Endothelial cell of umbilical vein (primary cell): Measurements from ENCODE around the gene DMD. TPM values are rescaled to one million over a fixed set of nuclear protein-coding genes. Genes with fewer than 3 reads are reported as not detected.

Experiments used
- BruUV-seq: library from RNA; stranded (reverse); fragments of 400-500 nt; replicated peaks from 2 replicates; lab custom pipeline; 2021; lab: Mats Ljungman, UMichigan
- CTCF ChIA-PET: fragments of 300-600, 350-600 bp; sonication (Branson Sonifier 250); formaldehyde crosslinking; loops from one replicate; lab custom pipeline; 2021; ENCODE audit warnings: antibody characterized with exemption, inconsistent platforms; lab: Charles Lee
- POLR2A ChIA-PET: fragments of 300-600, 350-600 bp; sonication (Branson Sonifier 250); formaldehyde crosslinking; loops from one replicate; lab custom pipeline; 2021; ENCODE audit warnings: antibody characterized with exemption, inconsistent platforms; lab: Charles Lee
- DNase-seq: peaks from one replicate; pipeline ENCODE4 v3.0.0-alpha.2; 2011; ENCODE audit warnings: low read depth, low spot score
- FAIRE-seq: peaks from 2 replicates; lab custom pipeline; 2011; peaks lifted over from hg19 to GRCh38; lab: Jason Lieb, UNC
- H2AFZ ChIP-seq: 2 replicates; pipeline ENCODE4 v1.6.0; 2012; ENCODE audit warnings: low read depth, low read length, control low read depth, inconsistent platforms
- H3K27ac ChIP-seq: 2 replicates; pipeline ENCODE4 v1.5.1; 2011; ENCODE audit warnings: low read depth, mild to moderate bottlenecking, control low read depth, low read length, moderate library complexity; ENCODE audit not compliant: insufficient read depth
- H3K27me3 ChIP-seq, 2 experiments: 2 replicates each; pipeline versions ENCODE4 v1.6.0 to v1.6.1; 2011; ENCODE audit warnings: low read length in 2 of 2, mixed read lengths in 1 of 2; ENCODE audit not compliant: control insufficient read depth in 2 of 2, insufficient read depth in 2 of 2
- H3K36me3 ChIP-seq, 2 experiments: 2 replicates in 1 of 2; 3 replicates in 1 of 2; pipeline ENCODE4 v1.5.1; 2011; ENCODE audit warnings: low read length in 2 of 2, mild to moderate bottlenecking in 1 of 2, moderate library complexity in 1 of 2; ENCODE audit not compliant: control insufficient read depth in 2 of 2, insufficient read depth in 2 of 2; ENCODE audit errors: extremely low read depth in 1 of 2
- H3K4me1 ChIP-seq: 3 replicates; pipeline ENCODE4 v1.5.1; 2011; ENCODE audit warnings: mild to moderate bottlenecking, low read length; ENCODE audit not compliant: control insufficient read depth, insufficient read depth; ENCODE audit errors: extremely low read depth
- H3K4me2 ChIP-seq: 2 replicates; pipeline ENCODE4 v1.6.1; 2011; ENCODE audit warnings: low read length, control low read depth, mixed read lengths; ENCODE audit not compliant: insufficient read depth
- H3K4me3 ChIP-seq, 3 experiments: fragments of 200-600 bp in 1 of 3; sonication (generic), shearing (Covaris generic) in 1 of 3; replicated peaks in 1 of 3; 2 replicates each; pipeline ENCODE4 v1.5.1; 2011 to 2016; ENCODE audit warnings: control low read depth in 3 of 3, low read length in 3 of 3, mild to moderate bottlenecking in 2 of 3, inconsistent platforms in 1 of 3, low read depth in 1 of 3, moderate library complexity in 1 of 3; ENCODE audit not compliant: insufficient read depth in 1 of 3
- H3K79me2 ChIP-seq: 2 replicates; pipeline ENCODE4 v1.6.0; 2012; ENCODE audit warnings: low read length, inconsistent platforms; ENCODE audit not compliant: control insufficient read depth, insufficient read depth
- H3K9ac ChIP-seq: replicated peaks from 2 replicates; pipeline ENCODE3; 2011; ENCODE audit warnings: low read length, control low read depth; ENCODE audit not compliant: insufficient read depth; ENCODE audit errors: extremely low read depth
- H3K9me1 ChIP-seq: replicated peaks from 3 replicates; pipeline ENCODE4 v1.6.0; 2011; ENCODE audit warnings: mild to moderate bottlenecking, low read length; ENCODE audit not compliant: control insufficient read depth, insufficient read depth; ENCODE audit errors: extremely low read depth
- H3K9me3 ChIP-seq: replicated peaks from 2 replicates; pipeline ENCODE4 v1.5.1; 2012; ENCODE audit warnings: low read length, inconsistent platforms; ENCODE audit not compliant: control insufficient read depth, insufficient read depth
- H4K20me1 ChIP-seq: replicated peaks from 2 replicates; pipeline ENCODE3; 2011; ENCODE audit warnings: mild to moderate bottlenecking, low read length; ENCODE audit not compliant: control insufficient read depth, insufficient read depth; ENCODE audit errors: extremely low read depth
- FOS ChIP-seq: IDR thresholded peaks from 2 replicates; pipeline ENCODE4 v1.6.1; 2011; ENCODE audit warnings: mild to moderate bottlenecking, low read length, moderate library complexity, borderline replicate concordance; ENCODE audit not compliant: insufficient read depth
- POLR2A ChIP-seq: IDR thresholded peaks from 2 replicates; pipeline ENCODE4 v1.6.1; 2012; ENCODE audit warnings: low read depth, mild to moderate bottlenecking, control low read depth, low read length
- dilution Hi-C: fragments of 300-500 bp; cut with MboI; formaldehyde crosslinking; loops from one replicate; pipeline ENCODE4 v1.15.0; 2019; ENCODE audit warnings: low sequenced_read_pairs; ENCODE audit not compliant: extremely low pct_ligation_motif_present
- intact Hi-C: fragments of 100-400 bp; cut with micrococcal nuclease; formaldehyde crosslinking; loops from one replicate; pipeline ENCODE4 v1.10.0; 2022
- polyA plus RNA-seq, 4 experiments: library from polyadenylated mRNA; depleted of rRNA in 3 of 4; stranded (reverse) in 3 of 4; unstranded in 1 of 4; fragments of >200 nt; gene quantifications; 2 replicates each; pipeline versions ENCODE4 v1.2.1 to v1.2.3, GENCODE V29; 2011 to 2012; ENCODE audit warnings: missing spikeins in 1 of 4
- total RNA-seq: library from RNA; stranded (reverse); gene quantifications from 2 replicates; pipeline ENCODE4 v1.2.3, GENCODE V29; 2021
- TF ChIP-seq, protein P1 (sequence below), 2 donors: IDR thresholded peaks; 1 replicate in 1 of 2; 2 replicates in 1 of 2; pipeline ENCODE4 v1.5.1; 2011; ENCODE audit warnings: low read length in 2 of 2, mild to moderate bottlenecking in 2 of 2, moderate library complexity in 2 of 2, control low read depth in 1 of 2, inconsistent platforms in 1 of 2, low read depth in 1 of 2; ENCODE audit not compliant: insufficient read depth in 1 of 2; ENCODE audit errors: extremely low read depth in 1 of 2

Gene DMD
- total and polyA plus RNA-seq, 2 donors (not counting 3 experiments of a cell fraction or from before 2014, with no cell fraction given): 7.3 to 9.0 TPM

DNA sequence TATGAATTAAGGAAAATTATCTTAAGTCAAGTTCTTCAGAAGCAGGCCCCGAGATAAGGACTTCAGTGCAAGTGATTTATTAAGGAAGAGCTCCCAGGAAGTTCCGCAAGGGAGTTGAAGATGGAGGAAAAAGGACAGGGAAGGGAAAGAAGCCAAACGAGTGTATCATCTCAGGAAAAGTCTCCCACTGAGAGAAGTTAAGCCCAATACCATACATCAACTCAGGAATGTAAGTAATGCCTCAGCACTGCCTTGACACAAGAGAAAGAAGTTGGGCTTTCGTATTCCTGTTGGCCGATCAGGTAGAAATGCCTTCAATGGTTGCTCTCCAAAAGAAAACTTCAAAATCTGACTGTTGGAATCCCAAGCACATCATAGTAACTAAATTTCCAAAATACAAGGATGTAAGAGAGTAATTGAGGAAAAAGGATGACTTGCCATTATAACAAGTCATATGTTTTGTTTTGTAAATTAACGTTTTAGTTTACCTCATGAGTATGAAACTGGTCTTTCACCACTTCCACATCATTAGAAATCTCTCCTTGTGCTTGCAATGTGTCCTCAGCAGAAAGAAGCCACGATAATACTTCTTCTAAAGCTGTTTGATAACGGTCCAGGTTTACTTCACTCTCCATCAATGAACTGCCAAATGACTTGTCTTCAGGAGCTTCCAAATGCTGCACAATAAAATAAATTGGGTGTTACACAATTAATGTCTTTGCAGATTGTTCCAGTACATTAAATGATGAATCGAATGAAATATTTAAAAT lies 566.7 kb downstream of the DMD start:
- Histone ChIP-seq H3K27ac (no peak overlapping the region), H3K4me1 (no peaks in the 10 kb centered on the region), H3K9me3 (no peaks in the 10 kb centered on the region), H3K9me1 (no peaks in the 10 kb centered on the region), H3K36me3 (no peaks in the 10 kb centered on the region), H2AFZ (no peak overlapping the region), H3K27me3 (no peaks in the 10 kb centered on the region), H3K9ac (no peak overlapping the region), H3K4me2 (no peak overlapping the region), H3K79me2 (no peaks in the 10 kb centered on the region), H3K4me3 (no peak overlapping the region), H4K20me1 (no peaks in the 10 kb centered on the region)
- CTCF ChIA-PET: no interaction called here
- POLR2A ChIA-PET: no interaction called here
- FAIRE-seq (no peak), DNase-seq (no peak)
- dilution Hi-C loops: no loop called here
- no TSS peak for BruUV-seq
- intact Hi-C loops: no loop called here
- TF ChIP-seq FOS: no peak
- TF ChIP-seq, protein P1, sequence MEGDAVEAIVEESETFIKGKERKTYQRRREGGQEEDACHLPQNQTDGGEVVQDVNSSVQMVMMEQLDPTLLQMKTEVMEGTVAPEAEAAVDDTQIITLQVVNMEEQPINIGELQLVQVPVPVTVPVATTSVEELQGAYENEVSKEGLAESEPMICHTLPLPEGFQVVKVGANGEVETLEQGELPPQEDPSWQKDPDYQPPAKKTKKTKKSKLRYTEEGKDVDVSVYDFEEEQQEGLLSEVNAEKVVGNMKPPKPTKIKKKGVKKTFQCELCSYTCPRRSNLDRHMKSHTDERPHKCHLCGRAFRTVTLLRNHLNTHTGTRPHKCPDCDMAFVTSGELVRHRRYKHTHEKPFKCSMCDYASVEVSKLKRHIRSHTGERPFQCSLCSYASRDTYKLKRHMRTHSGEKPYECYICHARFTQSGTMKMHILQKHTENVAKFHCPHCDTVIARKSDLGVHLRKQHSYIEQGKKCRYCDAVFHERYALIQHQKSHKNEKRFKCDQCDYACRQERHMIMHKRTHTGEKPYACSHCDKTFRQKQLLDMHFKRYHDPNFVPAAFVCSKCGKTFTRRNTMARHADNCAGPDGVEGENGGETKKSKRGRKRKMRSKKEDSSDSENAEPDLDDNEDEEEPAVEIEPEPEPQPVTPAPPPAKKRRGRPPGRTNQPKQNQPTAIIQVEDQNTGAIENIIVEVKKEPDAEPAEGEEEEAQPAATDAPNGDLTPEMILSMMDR (IDR thresholded peaks at IDR 0.05; ENCODE audit: extremely low read depth in 1 of 2, insufficient read depth in 1 of 2, low read depth in 1 of 2, low read length in 2 of 2): no peak

DNA sequence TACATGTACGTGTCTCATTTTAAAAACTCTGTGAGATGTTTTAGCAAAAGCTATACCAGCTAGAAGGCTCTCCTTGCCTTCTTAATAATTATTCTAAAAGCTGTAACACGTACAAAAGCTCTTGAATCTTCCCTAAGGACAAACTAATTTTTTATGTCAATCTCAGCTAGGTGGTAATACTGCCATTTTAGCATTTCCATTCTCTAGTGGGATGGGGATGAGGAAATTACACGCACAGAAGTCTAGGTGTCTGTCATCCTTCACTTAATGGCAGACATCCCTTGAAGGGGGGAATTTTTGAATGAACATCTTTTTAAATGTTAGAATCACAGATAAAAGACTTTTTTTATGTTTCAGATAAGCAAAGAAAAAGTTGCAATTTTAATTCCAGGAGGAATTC lies 569.1 kb downstream of the DMD start:
- CTCF ChIA-PET: no interaction called here
- no peaks in the 10 kb centered on the region for H3K9me1 ChIP-seq

More for the DNA sequence above, 569.1 kb downstream of the DMD start:
- dilution Hi-C loops (no loop called here), intact Hi-C loops (no loop called here)
- H3K27me3 ChIP-seq: no peaks in the 10 kb centered on the region
- H3K79me2 ChIP-seq: no peaks in the 10 kb centered on the region
- H3K4me3 ChIP-seq: no peak overlapping the region
- no peaks in the 10 kb centered on the region for H4K20me1 ChIP-seq
- no peak overlapping the region for H2AFZ ChIP-seq
- H3K27ac ChIP-seq: no peak overlapping the region
- POLR2A ChIA-PET: no interaction called here
- no peak for TF ChIP-seq POLR2A
- FAIRE-seq (no peak), DNase-seq (no peak)
- no peaks in the 10 kb centered on the region for H3K36me3 ChIP-seq
- BruUV-seq: no TSS peak
- no peak overlapping the region for H3K9ac ChIP-seq
- H3K4me1 ChIP-seq: no peaks in the 10 kb centered on the region
- no peaks in the 10 kb centered on the region for H3K9me3 ChIP-seq
- H3K4me2 ChIP-seq: no peak overlapping the region
